Liver (tissue), 9 donors: ENCODE data around the gene ACSL3. TPM values are rescaled to one million over a fixed set of nuclear protein-coding genes. Genes with fewer than 3 reads are reported as not detected.

Experiments
- DNase-seq: peaks from one replicate; pipeline ENCODE4 v3.0.0-alpha.2; 2017; ENCODE audit warnings: low spot score
- H3K27ac ChIP-seq, 2 donors: one replicate each; pipeline ENCODE4 v1.7.0; 2013; ENCODE audit warnings: inconsistent platforms in 2 of 2, low read length in 2 of 2, control low read depth in 1 of 2, low read depth in 1 of 2, mild to moderate bottlenecking in 1 of 2
- H3K27me3 ChIP-seq, 4 donors: one replicate each; pipeline versions ENCODE4 v1.6.1 to v1.7.0; 2013; ENCODE audit warnings: low read length in 3 of 4, inconsistent platforms in 1 of 4, mild to moderate bottlenecking in 1 of 4, moderate library complexity in 1 of 4; ENCODE audit not compliant: control insufficient read depth in 4 of 4, insufficient read depth in 4 of 4
- H3K36me3 ChIP-seq, 4 donors: one replicate each; pipeline versions ENCODE4 v1.6.1 to v1.7.0; 2013; ENCODE audit warnings: low read length in 3 of 4, mild to moderate bottlenecking in 3 of 4, low read depth in 1 of 4, moderate library complexity in 1 of 4; ENCODE audit not compliant: control insufficient read depth in 4 of 4, insufficient read depth in 3 of 4
- H3K4me1 ChIP-seq, 4 donors: one replicate each; pipeline versions ENCODE4 v1.6.1 to v1.7.0; 2013; ENCODE audit warnings: low read length in 3 of 4, mild to moderate bottlenecking in 3 of 4, moderate library complexity in 1 of 4; ENCODE audit not compliant: control insufficient read depth in 4 of 4, insufficient read depth in 4 of 4
- H3K4me3 ChIP-seq, 3 donors: one replicate each; pipeline versions ENCODE4 v1.6.1 to v1.7.0; 2013; ENCODE audit warnings: low read length in 3 of 3, control low read depth in 1 of 3, low read depth in 1 of 3, mild to moderate bottlenecking in 1 of 3
- H3K9ac ChIP-seq, 2 donors: one replicate each; pipeline ENCODE4 v1.7.0; 2013; ENCODE audit warnings: low read length in 2 of 2, mild to moderate bottlenecking in 2 of 2, moderate library complexity in 2 of 2, control low read depth in 1 of 2, low read depth in 1 of 2
- H3K9me3 ChIP-seq, 4 donors: one replicate each; pipeline versions ENCODE4 v1.6.1 to v1.7.0; 2013; ENCODE audit warnings: low read length in 3 of 4; ENCODE audit not compliant: control insufficient read depth in 4 of 4
- ATF3 ChIP-seq: IDR thresholded peaks from 2 replicates; pipeline ENCODE4 v1.6.1; 2016; ENCODE audit warnings: antibody characterized with exemption
- CTCF ChIP-seq: fragments of 150-350 bp; IDR thresholded peaks from 2 replicates; pipeline ENCODE4 v1.5.1; 2017; ENCODE audit warnings: improper control_type of control experiment, low read depth, low read length; ENCODE audit not compliant: missing input control
- EGR1 ChIP-seq, 2 donors: IDR thresholded peaks; 2 replicates each; pipeline ENCODE4 v1.6.1; 2016 to 2018; ENCODE audit warnings: antibody characterized with exemption in 2 of 2, low read depth in 2 of 2
- FOXA1 ChIP-seq: IDR thresholded peaks from 2 replicates; pipeline ENCODE4 v1.6.1; 2016; ENCODE audit warnings: antibody characterized with exemption
- FOXA2 ChIP-seq: IDR thresholded peaks from 2 replicates; pipeline ENCODE4 v1.6.1; 2016; ENCODE audit warnings: antibody characterized with exemption
- GABPA ChIP-seq, 2 donors: IDR thresholded peaks in 1 of 2; conservative IDR thresholded peaks in 1 of 2; 2 replicates each; pipeline ENCODE4 v1.6.1; 2016; ENCODE audit warnings: antibody characterized with exemption in 2 of 2, mild to moderate bottlenecking in 1 of 2, moderate library complexity in 1 of 2
- HNF4A ChIP-seq, 2 donors: conservative IDR thresholded peaks; 2 replicates each; pipeline ENCODE4 v1.6.1; 2016; ENCODE audit warnings: antibody characterized with exemption in 2 of 2, mild to moderate bottlenecking in 2 of 2
- HNF4G ChIP-seq: IDR thresholded peaks from 2 replicates; pipeline ENCODE4 v1.6.1; 2016; ENCODE audit warnings: antibody characterized with exemption
- JUND ChIP-seq, 2 donors: IDR thresholded peaks; 2 replicates each; pipeline ENCODE4 v1.6.1; 2016; ENCODE audit warnings: antibody characterized with exemption in 2 of 2
- MAX ChIP-seq: IDR thresholded peaks from 2 replicates; pipeline ENCODE4 v1.6.1; 2016; ENCODE audit warnings: antibody characterized with exemption
- NR2F2 ChIP-seq: IDR thresholded peaks from 2 replicates; pipeline ENCODE4 v1.6.1; 2016; ENCODE audit warnings: antibody characterized with exemption
- RAD21 ChIP-seq, 2 donors: IDR thresholded peaks; 2 replicates each; pipeline ENCODE4 v1.6.1; 2016; ENCODE audit warnings: antibody characterized with exemption in 2 of 2, mild to moderate bottlenecking in 2 of 2
- REST ChIP-seq: IDR thresholded peaks from 2 replicates; pipeline ENCODE4 v1.6.1; 2016; ENCODE audit warnings: antibody characterized with exemption, mild to moderate bottlenecking
- RXRA ChIP-seq, 2 donors: IDR thresholded peaks; 2 replicates each; pipeline ENCODE4 v1.6.1; 2017 to 2018; ENCODE audit warnings: antibody characterized with exemption in 2 of 2, mild to moderate bottlenecking in 1 of 2
- SP1 ChIP-seq: IDR thresholded peaks from 2 replicates; pipeline ENCODE4 v1.6.1; 2018; ENCODE audit warnings: antibody characterized with exemption, mild to moderate bottlenecking
- TAF1 ChIP-seq: conservative IDR thresholded peaks from 2 replicates; pipeline ENCODE4 v1.6.1; 2016; ENCODE audit warnings: antibody characterized with exemption, mild to moderate bottlenecking
- YY1 ChIP-seq: IDR thresholded peaks from 2 replicates; pipeline ENCODE4 v1.6.1; 2016; ENCODE audit warnings: antibody characterized with exemption, mild to moderate bottlenecking
- ZBTB33 ChIP-seq: IDR thresholded peaks from 2 replicates; pipeline ENCODE4 v1.6.1; 2016; ENCODE audit warnings: antibody characterized with exemption
- WGBS: extraction: QIAGEN DNeasy Blood & Tissue Kit; methylation state at CpG from one replicate; pipeline ENCODE4 v1.1.7; 2013; 5-methylcytosine and 5-hydroxymethylcytosine counted together
- polyA plus RNA-seq, 2 donors: library from polyadenylated mRNA; stranded (reverse) in 1 of 2; unstranded in 1 of 2; fragments of 200-250 nt in 1 of 2; fragments of >200 nt in 1 of 2; fragmentation: Nextera tagmentation in 1 of 2; extraction: Ambion mirVana in 1 of 2; gene quantifications; one replicate each; pipeline versions ENCODE4 v1.2.1 to v1.2.3, GENCODE V29; 2013 to 2015
- total RNA-seq, 2 donors: library from RNA; depleted of rRNA; stranded (reverse); fragments of >200 nt; gene quantifications; one replicate each; pipeline ENCODE4 v1.2.3, GENCODE V29; 2014
- donor health status: healthy.
- donor health status: healthy.
- donor health status: healthy.
- donor health status: healthy.
- donor health status: healthy.

The ACSL3 gene
- total and polyA plus RNA-seq, 4 donors = 22.2 to 66.6 (median 43.3) TPM

- no peaks in the 10 kb centered on the region for H3K36me3 ChIP-seq
- 91% methylated on average over 7 of the region's 7 CpGs for WGBS
- TF ChIP-seq YY1 (no peak), RXRA (IDR thresholded peaks at IDR 0.05) (no peak), NR2F2 (no peak), HNF4A (conservative IDR thresholded peaks at IDR 0.05) (no peak), JUND (IDR thresholded peaks at IDR 0.05) (no peak), MAX (no peak), CTCF (no peak), EGR1 (IDR thresholded peaks at IDR 0.05; ENCODE audit: low read depth in 2 of 2) (no peak), FOXA1 (no peak), ZBTB33 (no peak), HNF4G (no peak), SP1 (no peak), ATF3 (no peak), GABPA (IDR thresholded peaks at IDR 0.05 in 1 of 2, conservative IDR thresholded peaks at IDR 0.05 in 1 of 2) (no peak)
Observed at GRCh38 chr2:222946700-222947287, 86.0 kb downstream of the ACSL3 start.

GRCh38 chr2:222949073-222949472 is 88.2 kb downstream of the ACSL3 start:
- WGBS = 36% methylated on average over 1 of the region's 1 CpG
- Histone ChIP-seq H3K9ac (no peak overlapping the region), H3K27ac (no peak overlapping the region), H3K27me3 (no peaks in the 10 kb centered on the region), H3K4me1 (no peaks in the 10 kb centered on the region), H3K9me3 (no peaks in the 10 kb centered on the region), H3K4me3 (no peak overlapping the region), H3K36me3 (no peaks in the 10 kb centered on the region)
- TF ChIP-seq RAD21 (IDR thresholded peaks at IDR 0.05) (no peak), CTCF (no peak), MAX (no peak), HNF4A (conservative IDR thresholded peaks at IDR 0.05) (no peak), ATF3 (no peak), SP1 (no peak), EGR1 (IDR thresholded peaks at IDR 0.05; ENCODE audit: low read depth in 2 of 2) (no peak), FOXA1 (no peak), RXRA (IDR thresholded peaks at IDR 0.05) (no peak), FOXA2 (no peak), NR2F2 (no peak), ZBTB33 (no peak), TAF1 (no peak), REST (no peak), HNF4G (no peak), YY1 (no peak)
- DNase-seq = no peak

More at GRCh38 chr2:222946700-222947287, 86.0 kb downstream of the ACSL3 start:
- Histone ChIP-seq H3K9me3 (no peaks in the 10 kb centered on the region), H3K4me1 (no peaks in the 10 kb centered on the region), H3K9ac (no peak overlapping the region), H3K4me3 (no peak overlapping the region), H3K27me3 (no peaks in the 10 kb centered on the region), H3K27ac (no peak overlapping the region)
- DNase-seq = no peak
